GM18502 (cell line): Measurements from ENCODE around the gene PPM1K.

Experiments used
- ATAC-seq: cut with Tn5 transposase; IDR thresholded peaks from one replicate; pipeline ENCODE4 v1.9.1; 2021; ENCODE audit warnings: mild to moderate bottlenecking; ENCODE audit not compliant: unreplicated experiment, poor library complexity

Gene PPM1K

GRCh38 chr4:88277711-88278225 is 6.6 kb downstream of the PPM1K start:
- ATAC-seq = no peak

GRCh38 chr4:88276952-88277710 is 7.2 kb downstream of the PPM1K start:
- no peak for ATAC-seq

- ATAC-seq = no peak
Measured at GRCh38 chr4:88275949-88276515, 8.3 kb downstream of the PPM1K start.

GRCh38 chr4:88275516-88275915 is 8.8 kb downstream of the PPM1K start:
- peak; percentile 71 for ATAC-seq

GRCh38 chr4:88268913-88269312 is 15.4 kb downstream of the PPM1K start:
- no peak for ATAC-seq

GRCh38 chr4:88264336-88264735 is 20.0 kb downstream of the PPM1K start:
- ATAC-seq = no peak

- no peak for ATAC-seq
Measured at GRCh38 chr4:88257726-88258125, 26.6 kb downstream of the PPM1K start.

GRCh38 chr4:88255111-88255510 is 29.2 kb downstream of the PPM1K start:
- ATAC-seq = no peak

DNA sequence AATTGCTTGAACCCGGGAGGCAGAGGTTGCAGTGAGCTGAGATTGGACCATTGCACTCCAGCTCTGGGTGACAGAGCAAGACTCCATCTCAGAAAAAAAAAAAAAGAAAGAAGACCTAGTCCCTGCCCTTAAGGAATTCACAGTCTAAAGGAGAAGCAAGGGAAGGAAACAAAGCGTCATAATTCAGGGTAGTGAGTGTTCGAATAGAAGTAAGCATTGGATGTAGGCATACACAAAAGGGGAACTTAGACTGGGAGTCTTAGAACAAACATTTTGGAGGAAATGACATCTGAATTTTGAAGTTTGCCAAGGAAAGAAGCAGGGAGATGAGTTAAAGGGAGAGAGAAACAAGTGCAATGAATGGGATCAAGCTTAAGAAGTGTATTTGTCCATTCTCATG is 32.4 kb downstream of the PPM1K start:
- ATAC-seq = no peak

GRCh38 chr4:88247148-88247547 is 37.2 kb downstream of the PPM1K start:
- ATAC-seq = no peak

DNA sequence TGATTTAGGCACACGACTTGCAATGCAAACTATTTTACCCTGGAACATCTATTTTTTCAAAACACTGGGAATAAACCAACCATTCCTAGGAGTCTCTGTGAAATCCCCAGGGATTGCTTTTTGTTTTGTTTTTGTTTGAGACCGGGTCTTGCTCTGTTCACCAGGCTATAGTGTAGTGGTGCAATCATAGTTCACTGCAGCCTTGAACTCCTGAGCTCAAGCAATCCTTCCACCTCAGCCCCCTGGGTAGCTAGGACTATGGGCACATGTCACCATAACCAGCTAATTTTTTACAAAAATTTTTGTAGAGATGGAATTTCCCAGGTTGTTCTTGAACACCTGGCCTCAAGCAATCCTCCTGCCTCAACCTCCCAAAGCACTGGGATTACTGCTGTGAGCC is 37.8 kb downstream of the PPM1K start:
- no peak for ATAC-seq

GRCh38 chr4:88244816-88245579 is 39.4 kb downstream of the PPM1K start:
- no peak for ATAC-seq

GRCh38 chr4:88244056-88244455 is 40.3 kb downstream of the PPM1K start:
- no peak for ATAC-seq

- no peak for ATAC-seq
Measured at GRCh38 chr4:88242144-88242543, 42.2 kb downstream of the PPM1K start.

- ATAC-seq = no peak
Measured at GRCh38 chr4:88240297-88240714, 44.1 kb downstream of the PPM1K start.

- no peak for ATAC-seq
Measured at GRCh38 chr4:88230969-88231771, 53.2 kb downstream of the PPM1K start.

DNA sequence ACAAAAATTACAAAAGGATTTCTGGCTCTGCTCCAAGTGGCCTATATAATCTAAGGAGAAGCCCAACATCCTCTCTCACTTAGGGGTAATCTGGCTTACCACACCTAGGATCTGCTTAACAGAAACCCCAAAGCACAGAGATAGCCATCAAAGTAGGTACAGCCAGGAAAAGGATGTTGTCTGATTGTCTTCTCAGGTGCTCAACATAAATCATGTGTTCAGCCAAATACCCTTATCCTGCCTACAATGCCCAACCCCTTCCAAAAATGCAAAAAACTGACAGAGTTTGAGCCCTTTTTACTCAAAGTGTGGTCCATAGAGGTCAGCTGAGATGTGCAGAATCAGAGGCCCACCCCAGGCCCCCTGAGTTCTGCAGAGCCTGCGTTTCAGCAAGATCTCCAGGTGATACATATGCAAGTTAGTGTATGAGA is 53.9 kb downstream of the PPM1K start:
- ATAC-seq = no peak

DNA sequence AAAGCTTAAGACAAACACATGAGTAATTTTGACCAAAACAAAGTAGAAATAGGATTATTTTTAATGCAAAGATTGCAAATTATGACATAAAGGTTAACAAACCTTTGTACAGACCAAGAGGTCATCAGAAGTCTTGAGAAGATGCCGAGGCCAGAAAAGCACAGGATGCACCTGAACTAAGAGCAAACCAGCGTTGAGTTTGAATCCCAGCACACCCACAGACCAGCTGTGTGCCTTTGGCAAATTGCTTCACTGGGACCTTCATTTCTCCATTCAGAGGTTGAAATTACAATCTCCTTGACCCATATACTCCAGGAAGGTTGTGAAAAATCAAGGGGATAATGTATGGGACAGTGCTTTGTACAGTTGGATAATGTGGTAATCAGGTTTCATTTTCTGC is 56.6 kb downstream of the PPM1K start:
- ATAC-seq = no peak

GRCh38 chr4:88226143-88226542 is 58.2 kb downstream of the PPM1K start:
- ATAC-seq = no peak
